Measurements from ENCODE around the gene DYNC1H1. TPM values are rescaled to one million over a fixed set of nuclear protein-coding genes. Genes with fewer than 3 reads are reported as not detected.

Gene DYNC1H1
- 558 and 1,513 TPM in 2 replicates for total RNA-seq

DNA sequence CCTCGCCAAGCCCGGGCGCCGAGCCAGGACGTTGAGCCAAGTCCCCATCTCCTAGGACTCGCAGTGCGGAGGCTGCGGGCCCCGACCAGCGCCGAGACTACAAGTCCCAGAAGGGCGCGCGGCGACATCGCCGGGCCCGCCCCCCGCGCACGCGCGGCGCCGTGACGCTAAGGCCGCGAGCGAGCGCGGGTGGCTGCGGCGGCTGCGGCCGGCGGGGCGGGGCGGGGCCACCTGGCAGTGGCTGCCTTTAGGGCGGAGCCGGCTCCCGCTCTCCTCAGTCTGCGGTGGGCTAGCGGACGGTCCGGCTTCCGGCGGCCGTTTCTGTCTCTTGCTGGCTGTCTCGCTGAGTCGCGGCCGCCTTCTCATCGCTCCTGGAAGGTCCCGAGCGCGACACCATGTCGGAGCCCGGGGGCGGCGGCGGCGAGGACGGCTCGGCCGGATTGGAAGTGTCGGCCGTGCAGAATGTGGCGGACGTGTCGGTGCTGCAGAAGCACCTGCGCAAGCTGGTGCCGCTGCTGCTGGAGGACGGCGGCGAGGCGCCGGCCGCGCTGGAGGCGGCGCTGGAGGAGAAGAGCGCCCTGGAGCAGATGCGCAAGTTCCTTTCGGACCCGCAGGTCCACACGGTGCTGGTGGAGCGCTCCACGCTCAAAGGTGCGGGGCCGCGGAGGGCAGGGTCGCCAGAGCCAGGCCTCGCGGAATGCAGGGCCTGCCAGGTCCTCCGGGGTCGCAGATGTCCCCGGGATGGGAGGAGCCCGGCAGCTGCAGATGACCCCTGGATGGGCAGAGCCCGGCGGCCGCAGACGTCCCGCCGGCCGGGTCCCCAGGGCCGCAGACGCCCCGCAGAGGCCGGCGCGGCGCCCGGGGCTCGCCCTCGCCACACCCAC lies at the start of gene DYNC1H1:
DYNC1H1 (plus strand) TSS at position 277 of the 884 bp plus-strand sequence; CDS start at position 396, 119 bp downstream.

DNA sequence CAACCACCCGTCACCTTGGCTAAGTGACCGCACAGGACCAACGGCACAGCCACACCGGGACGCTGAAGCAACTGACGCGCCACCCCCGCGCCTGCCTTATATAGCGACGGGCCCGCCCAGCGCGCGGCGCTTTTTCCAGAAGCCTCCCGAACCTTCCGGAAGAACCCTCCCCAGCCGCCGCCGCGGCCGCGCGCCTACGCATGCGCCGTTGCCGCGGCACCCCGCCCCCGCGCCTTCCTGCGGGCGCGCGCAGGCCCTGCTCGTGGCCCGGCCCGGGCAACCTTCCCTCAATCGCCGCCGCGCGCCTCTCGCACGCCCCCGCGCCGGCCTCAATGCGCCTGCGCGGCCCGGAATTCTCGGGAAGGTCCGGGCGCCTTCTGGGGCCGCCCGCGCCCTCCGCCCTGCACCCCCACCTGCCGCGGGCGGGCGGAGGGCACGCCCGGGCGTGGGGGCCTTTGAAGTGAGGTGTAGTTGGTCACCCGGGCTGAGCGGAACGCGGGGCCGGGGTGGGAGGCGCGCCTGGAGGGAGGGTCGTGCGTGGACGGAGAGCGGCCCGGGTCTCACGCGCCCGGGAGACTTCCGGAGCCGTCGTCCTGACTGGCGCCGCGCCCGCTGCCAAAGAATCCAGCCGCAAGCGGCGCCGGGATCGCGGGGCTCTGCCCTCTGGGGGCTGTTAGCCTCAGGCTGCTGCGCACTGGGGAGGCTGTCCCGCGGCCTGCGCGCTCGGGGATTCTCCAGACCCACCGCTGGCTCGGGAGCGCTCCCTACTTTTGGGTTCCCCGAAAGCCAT lies 122.8 kb downstream of the DYNC1H1 start, which contains the start of gene HSP90AA1:
HSP90AA1 (minus strand) TSS at position 73 of the 790 bp plus-strand sequence. CDS start 666 bp downstream, outside the sequence.

Other genes starting within 250 kb of the DYNC1H1 start
- gene PPP2R5C, start 202.9 kb upstream of the DYNC1H1 start, total RNA-seq: 64.4 and 83.8 TPM in 2 replicates
- 823 and 907 TPM in 2 replicates for gene HSP90AA1, start 122.5 kb downstream of the DYNC1H1 start, total RNA-seq
- gene WDR20, start 175.3 kb downstream of the DYNC1H1 start, total RNA-seq: 9.8 and 17.3 TPM in 2 replicates

Measured in smooth muscle cell of the umbilical artery (primary cell).